NCI-H2196 treated with DMSO at 0.1 percent for 48 hours (cell line): ENCODE data around the gene DNM1.

Experiments
- DNase-seq: peaks from one replicate; lab custom pipeline; 2025; ENCODE audit not compliant: unreplicated experiment; lab: John Stamatoyannopoulos, UW

Gene DNM1

GRCh38 chr9:128304136-128304970, 101.2 kb downstream of the DNM1 start:
- DNase-seq: no peak
